Choroid plexus epithelial cell (primary cell): ENCODE results near the gene CRYZL1.

ENCODE experiments used
- DNase-seq: peaks from one replicate; pipeline ENCODE4 v3.0.0-alpha.2; 2010; ENCODE audit warnings: low read depth
- H3K4me3 ChIP-seq: 2 replicates; pipeline ENCODE4 v1.5.1; 2011; ENCODE audit warnings: low read depth, mild to moderate bottlenecking, control low read depth, low read length, moderate library complexity
- CTCF ChIP-seq: conservative IDR thresholded peaks from 2 replicates; pipeline ENCODE4 v1.5.1; 2011; ENCODE audit warnings: low read depth, mild to moderate bottlenecking, control low read depth, inconsistent platforms, low read length, moderate library complexity

The CRYZL1 gene

GRCh38 chr21:33663241-33663640, 21.7 kb upstream of the CRYZL1 start:
- H3K4me3 ChIP-seq: no peak overlapping the region
- no peak for TF ChIP-seq CTCF
- no peak for DNase-seq

DNA sequence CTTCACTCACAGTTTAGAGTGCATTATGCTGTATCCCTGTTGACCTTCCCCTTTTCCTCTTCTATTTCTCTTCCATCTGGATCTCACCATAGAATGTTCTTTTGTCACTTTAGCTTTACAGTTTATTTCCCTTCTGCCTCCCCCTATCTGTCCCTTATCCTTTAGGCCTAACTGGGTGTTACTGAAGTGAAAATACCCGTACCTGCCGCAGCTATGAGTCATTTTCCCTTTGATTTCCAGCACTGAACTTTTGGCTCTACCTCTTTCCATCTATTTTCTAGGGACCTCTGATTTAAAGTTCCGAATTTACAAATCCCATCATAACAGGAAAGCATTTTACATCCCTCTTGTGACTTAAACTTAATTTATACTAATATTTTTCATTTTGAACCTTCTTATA, 20.5 kb upstream of the CRYZL1 start:
- H3K4me3 ChIP-seq: no peak overlapping the region
- no peak for TF ChIP-seq CTCF
- no peak for DNase-seq

DNA sequence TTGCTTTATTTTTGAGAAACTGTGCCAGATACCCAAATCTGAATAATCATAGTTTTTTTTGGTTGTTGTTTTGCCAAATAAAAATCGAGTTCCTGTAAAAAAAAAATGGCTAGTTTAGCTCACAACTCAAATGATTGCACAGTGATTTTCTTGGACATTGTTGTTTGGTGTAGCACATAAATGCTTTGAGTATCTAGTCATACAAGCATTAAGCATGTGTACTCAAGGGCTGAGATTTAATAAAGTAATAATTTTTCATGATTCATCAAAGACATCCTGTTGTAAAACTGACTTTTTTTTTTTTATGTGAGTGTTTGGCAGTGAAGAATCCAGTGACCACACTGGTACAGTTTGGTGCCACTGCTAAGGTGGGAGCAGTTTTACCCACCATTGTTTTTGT, 19.6 kb upstream of the CRYZL1 start:
- TF ChIP-seq CTCF: no peak
- no peak overlapping the region for H3K4me3 ChIP-seq
- DNase-seq: no peak

DNA sequence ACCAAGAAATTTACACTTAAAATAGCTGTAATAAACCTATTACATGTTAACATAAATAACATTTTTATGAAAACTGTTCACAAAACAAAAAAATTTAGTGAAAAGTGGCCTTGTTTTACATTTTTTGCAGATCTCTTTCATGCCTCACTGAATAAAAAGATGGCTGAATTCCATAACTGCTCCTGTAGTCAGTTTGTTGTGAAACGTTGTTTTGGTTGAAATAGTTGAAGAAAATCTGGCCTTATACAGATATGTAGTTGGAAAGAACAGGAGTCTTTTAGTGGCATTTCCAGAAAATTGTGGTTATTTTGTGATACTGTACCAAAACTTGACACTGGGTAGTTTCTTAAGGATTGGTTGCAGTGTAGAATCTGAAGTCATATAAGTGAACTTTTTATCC, 18.9 kb upstream of the CRYZL1 start:
- peak; percentile 56 for DNase-seq
- H3K4me3 ChIP-seq: no peak overlapping the region
- no peak for TF ChIP-seq CTCF

DNA sequence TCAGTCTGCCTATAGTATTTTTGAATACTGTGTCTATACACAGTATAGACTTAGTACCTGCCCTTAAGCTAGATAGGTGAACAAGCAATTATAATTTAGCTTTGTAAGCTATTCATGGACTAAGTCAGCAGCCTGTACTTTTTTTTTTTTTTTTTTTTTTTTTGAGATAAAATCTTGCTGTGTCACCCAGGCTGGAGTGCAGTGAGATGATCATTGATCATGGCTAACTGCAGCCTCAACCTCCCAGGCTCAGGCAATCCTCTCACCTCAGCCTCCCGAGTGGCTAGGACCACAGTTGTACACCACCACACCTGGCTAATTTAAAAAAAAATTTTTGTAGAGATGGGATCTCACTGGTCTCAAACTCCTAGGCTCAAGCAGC, 18.0 kb upstream of the CRYZL1 start:
- no peak overlapping the region for H3K4me3 ChIP-seq
- TF ChIP-seq CTCF: no peak
- no peak for DNase-seq

DNA sequence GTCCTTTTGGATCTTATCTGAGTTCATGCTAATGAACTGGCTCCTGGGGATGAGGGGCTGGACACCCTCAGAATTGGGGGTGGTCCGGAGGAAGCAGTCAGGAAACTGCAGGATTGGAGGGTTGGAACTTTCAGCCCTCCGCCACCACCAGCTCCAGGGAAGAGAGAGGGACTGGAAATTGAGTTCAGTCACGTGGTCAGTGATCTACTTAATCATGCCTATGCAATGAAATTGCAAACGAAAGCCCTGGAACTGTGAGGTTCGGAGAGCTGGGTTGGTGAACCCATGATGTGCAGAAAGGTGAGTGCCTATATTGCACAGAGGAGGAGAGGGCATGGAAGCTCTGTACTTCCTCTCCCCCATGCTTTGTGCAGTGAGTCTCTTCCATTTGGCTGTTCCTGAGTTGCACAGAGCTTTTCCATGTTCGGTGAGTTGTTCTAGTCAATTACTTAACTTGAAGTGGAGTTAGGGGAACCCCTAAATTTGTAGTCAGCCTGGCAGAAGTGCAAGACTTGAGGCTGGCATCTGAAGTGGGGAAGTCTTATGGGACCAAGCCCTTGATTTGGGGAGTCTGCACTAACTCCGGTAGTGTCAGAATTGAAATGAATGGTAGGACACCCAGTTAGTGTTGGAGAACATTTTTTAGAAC, 17.5 kb upstream of the CRYZL1 start:
- DNase-seq: no peak
- TF ChIP-seq CTCF: no peak
- H3K4me3 ChIP-seq: no peak overlapping the region

GRCh38 chr21:33657124-33657820, 15.7 kb upstream of the CRYZL1 start:
- no peak for TF ChIP-seq CTCF
- peak; percentile 70 for DNase-seq
- H3K4me3 ChIP-seq: peak overlapping the region; percentile 19
